GM19463 (cell line): ENCODE data around the gene SAMD1.
"Not testable (repeated sequence)": the region's sequence is repeated elsewhere in the genome, so short reads cannot be mapped to it uniquely, and the experiment has no call there.

Source experiments
- ATAC-seq: cut with Tn5 transposase; IDR thresholded peaks from one replicate; pipeline ENCODE4 v1.9.1; 2021; ENCODE audit warnings: mild to moderate bottlenecking, moderate library complexity; ENCODE audit not compliant: unreplicated experiment

The SAMD1 gene

GRCh38 chr19:14061751-14062557 is 28.6 kb downstream of the SAMD1 start, which contains the start of gene PALM3:
PALM3 (minus strand) TSS chr19:14062076; CDS start chr19:14061980, 96 bp downstream.
- ATAC-seq = no peak

- ATAC-seq = no peak
These were observed 29.3 kb downstream of the SAMD1 start for GRCh38 chr19:14061081-14061749.

DNA sequence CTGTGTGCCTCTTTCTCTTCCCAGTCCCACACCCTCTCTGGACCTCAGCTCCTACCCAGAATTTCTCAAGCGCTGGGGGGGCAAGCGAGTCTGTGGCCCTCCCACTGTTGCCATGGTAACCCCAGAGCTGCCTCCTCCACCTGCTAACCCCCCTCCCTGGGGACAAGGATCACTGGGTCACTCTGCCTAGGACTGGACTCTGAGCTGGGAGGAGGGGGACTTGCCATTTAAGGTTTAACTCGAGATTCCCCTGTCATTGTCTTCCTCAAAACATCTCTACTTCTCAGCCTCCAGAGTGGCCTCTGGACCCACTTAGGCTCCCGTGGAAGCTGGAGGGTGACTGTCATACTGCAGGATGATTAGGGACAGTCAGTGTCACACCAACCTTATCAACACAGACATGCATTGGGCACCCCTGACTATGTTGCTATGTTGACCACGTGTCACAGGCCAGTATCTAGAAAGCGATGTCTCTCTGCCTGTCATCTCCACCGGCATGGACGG is 30.8 kb downstream of the SAMD1 start:
- ATAC-seq = no peak

GRCh38 chr19:14059093-14059480 is 31.5 kb downstream of the SAMD1 start:
- ATAC-seq = no peak

DNA sequence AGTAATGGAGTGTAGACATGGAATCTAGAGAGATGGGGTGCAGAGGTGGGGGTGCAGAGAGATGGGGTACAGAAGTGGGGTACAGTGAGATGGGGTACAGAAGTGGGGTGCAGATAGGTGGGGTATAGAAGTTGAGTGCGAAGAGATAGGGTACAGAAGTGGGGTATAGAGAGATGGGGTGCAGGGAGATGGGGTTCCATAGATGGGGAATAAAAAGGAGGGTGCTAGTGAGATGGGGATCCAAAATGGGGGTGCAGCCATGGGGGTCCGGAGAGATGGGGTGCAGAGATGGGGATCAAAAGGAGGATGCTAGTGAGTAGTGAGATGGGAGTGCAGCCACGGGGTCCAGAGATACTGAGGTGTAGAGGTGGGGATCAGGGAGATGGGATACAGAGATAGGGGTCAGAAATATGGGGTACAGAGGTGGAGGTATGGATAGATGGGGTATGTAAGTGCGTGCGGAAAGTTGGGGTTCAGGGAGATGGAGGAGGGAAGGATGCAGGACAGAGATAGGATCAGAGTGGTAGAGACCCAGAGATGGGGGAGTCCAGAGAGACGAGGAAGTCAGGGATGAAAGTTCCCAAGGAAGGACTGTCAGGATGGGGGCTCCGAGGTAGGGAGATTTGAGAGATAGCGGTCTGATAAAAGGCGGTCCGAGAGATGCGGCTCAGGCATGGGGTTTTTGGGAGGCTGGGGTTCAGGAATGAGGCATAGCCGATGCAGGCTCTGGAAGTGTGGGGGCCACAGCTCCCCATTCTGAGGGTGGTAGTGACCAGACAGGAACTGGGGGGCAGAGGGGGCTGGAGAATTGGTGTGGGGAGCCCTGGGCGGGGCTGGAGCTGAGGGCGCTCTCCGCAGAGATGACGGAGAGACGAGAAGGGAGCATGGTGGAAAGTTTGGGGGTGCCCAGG is 32.1 kb downstream of the SAMD1 start:
- ATAC-seq = no peak

- ATAC-seq = no peak
These were observed 33.7 kb downstream of the SAMD1 start for GRCh38 chr19:14056741-14057356.

DNA sequence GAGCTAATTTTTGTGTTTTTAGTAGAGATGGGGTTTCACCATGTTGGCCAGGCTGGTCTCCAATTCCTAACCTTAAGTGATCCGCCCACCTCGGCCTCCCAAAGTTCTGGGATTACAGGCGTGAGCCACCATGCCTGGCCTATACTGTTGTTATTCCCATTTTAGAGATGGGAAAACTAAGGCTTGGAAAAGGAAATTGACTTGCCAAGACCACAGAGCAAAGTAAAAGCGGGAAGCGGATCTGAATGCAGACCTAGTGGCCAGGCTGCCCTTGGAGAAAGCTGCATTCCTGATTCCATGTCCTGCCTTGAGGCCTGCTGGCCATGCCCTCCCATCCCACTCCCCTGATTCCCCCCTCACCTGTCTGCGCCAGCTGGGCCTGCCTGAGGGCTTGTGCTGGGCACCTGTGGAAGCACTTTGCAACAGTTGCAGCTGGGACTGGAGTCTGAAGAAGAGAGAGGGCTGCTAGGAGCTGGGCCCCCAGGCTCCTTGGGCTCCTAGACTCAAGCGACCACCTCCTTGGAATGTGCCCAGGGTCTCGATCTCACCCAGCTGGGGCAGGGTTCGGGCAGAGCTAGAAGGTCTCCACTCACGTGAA is 34.4 kb downstream of the SAMD1 start:
- ATAC-seq = no peak

DNA sequence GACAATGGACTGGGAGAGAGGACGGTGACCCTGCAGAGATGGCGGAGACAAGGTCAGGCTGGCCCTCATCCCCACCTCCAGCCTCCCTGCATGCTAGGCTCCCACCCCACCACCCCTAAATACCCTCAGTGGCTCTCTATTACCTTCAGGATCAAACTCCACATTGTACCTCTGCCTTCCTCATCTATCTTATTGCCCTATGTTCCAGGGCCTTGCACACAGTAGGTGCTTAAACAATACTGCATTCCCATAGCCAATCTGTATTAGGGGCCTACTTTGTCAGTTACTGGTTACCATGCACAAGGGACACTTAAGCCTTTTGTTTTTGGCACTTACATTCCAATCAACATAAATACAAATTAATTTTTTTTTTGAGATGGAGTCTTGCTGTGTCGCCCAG is 35.2 kb downstream of the SAMD1 start:
- no peak for ATAC-seq

DNA sequence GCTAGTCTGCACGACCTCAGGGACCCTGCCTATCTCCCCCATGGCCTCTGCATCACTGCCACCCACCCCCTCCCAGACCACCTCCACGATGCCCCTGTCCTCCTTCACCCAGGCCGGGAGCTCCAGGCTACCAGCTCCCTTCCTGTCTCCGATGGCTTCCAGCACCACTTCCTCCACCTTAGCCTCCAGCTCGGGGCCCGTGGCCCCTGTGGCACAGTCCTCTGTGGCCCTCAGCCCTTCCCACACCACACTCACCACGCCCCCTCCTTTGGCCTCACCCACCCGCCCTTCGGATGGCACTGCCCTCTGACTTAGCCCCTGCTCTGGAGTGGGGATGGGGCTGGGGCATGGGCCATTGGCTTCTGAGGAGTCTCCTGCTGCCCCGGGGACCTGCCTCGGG is 35.8 kb downstream of the SAMD1 start:
- ATAC-seq = no peak

DNA sequence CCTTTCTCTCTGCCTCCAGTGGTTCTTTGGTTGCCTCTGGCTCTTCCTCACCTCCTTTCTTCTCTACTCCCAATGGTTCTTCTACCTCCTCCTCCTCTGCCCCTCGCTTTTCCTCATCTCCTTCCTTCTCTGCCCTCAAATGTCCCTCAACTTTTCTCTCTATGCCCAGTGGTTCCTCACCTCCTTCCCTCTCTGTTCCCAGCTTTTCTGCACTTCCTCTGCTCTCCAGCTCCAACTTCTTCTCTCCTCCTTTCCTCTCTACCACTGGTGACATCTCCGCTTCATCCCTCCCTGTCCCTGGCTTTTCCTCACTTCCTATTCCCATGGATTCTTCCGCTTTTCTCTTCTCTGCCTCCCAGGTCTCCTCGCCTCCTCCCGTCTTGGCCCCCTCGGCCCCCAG is 36.5 kb downstream of the SAMD1 start:
- no peak for ATAC-seq

GRCh38 chr19:14053500-14053899 is 37.1 kb downstream of the SAMD1 start:
- no peak for ATAC-seq

DNA sequence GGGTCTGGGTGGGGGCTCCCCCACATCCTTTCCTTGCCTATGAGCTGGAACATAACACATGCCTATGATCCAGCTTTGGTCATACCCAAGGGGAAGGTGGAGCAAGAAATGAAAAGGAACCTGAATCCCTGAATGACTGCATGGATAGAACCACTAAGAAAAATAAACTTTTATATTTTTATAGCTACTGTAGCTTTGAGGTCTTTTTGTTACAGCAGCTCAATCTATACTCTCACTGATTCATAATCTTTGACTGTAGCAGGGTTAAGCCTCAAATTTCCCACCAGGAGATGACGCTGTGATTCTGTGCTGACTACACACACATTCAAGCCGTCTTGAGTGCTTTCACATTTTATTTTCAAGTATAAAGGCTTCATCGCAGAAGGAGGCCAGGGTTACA is 37.5 kb downstream of the SAMD1 start:
- ATAC-seq = no peak

GRCh38 chr19:14052470-14052869 is 38.1 kb downstream of the SAMD1 start:
- no peak for ATAC-seq

- ATAC-seq = no peak
These were observed 38.6 kb downstream of the SAMD1 start for GRCh38 chr19:14051980-14052379.

DNA sequence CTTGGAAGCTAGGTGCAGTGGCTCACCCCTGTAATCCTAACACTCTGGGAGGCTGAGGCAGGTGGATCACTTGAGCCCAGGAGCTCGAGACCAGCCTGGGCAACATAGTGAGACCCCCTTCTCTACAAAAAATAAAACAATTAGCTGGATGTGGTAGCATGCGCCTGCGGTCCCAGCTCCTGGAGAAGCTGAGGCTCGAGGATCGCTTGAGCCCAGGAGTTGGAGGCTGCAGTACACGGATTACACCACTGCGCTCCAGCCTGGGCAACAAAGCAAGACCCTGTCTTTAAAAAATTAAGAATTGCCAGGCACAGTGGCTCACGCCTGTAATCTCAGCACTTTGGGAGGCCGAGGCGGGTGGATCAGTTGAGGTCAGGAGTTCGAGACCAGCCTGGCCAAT is 39.6 kb downstream of the SAMD1 start:
- not testable (repeated sequence) for ATAC-seq

- no peak for ATAC-seq
These were observed 40.0 kb downstream of the SAMD1 start for GRCh38 chr19:14050512-14050911.

GRCh38 chr19:14048443-14049153 is 42.0 kb downstream of the SAMD1 start:
- ATAC-seq = no peak

- not testable (repeated sequence) for ATAC-seq
These were observed 42.7 kb downstream of the SAMD1 start for GRCh38 chr19:14047866-14048265.
